KMS-11 (cell line): ENCODE data around the gene NAA25.

Experiments
- H2AFZ ChIP-seq: fragments of 200-600 bp; sonication (generic); 2 replicates; pipeline ENCODE4 v1.6.1; 2016; ENCODE audit warnings: antibody characterized with exemption, mixed run types, low read depth
- H3K27ac ChIP-seq: fragments of 200-600 bp; sonication (generic); 2 replicates; pipeline ENCODE4 v1.6.1; 2016; ENCODE audit warnings: mild to moderate bottlenecking, mixed run types
- H3K27me3 ChIP-seq: fragments of 200-600 bp; sonication (generic); 2 replicates; pipeline ENCODE4 v1.6.1; 2017; ENCODE audit warnings: mild to moderate bottlenecking, low read depth, mixed run types, moderate library complexity; ENCODE audit not compliant: insufficient read depth
- H3K36me3 ChIP-seq: fragments of 200-600 bp; sonication (generic); 2 replicates; pipeline ENCODE4 v1.6.1; 2017; ENCODE audit warnings: mild to moderate bottlenecking, mixed run types; ENCODE audit not compliant: insufficient read depth
- H3K4me1 ChIP-seq: fragments of 200-600 bp; sonication (generic); 2 replicates; pipeline ENCODE4 v1.6.1; 2016; ENCODE audit warnings: mild to moderate bottlenecking, low read depth, mixed run types; ENCODE audit not compliant: poor library complexity, severe bottlenecking
- H3K4me2 ChIP-seq: fragments of 200-600 bp; sonication (generic); 2 replicates; pipeline ENCODE4 v1.7.0; 2016; ENCODE audit warnings: mild to moderate bottlenecking, mixed run types
- H3K4me3 ChIP-seq: fragments of 200-600 bp; sonication (generic); IDR thresholded peaks from 2 replicates; pipeline ENCODE4 v1.6.1; 2017; ENCODE audit warnings: low read depth, low read length, mixed read lengths; ENCODE audit not compliant: insufficient read depth
- H3K79me2 ChIP-seq: fragments of 200-600 bp; sonication (generic); 2 replicates; pipeline ENCODE4 v1.6.1; 2016; ENCODE audit warnings: low read depth, mixed run types; ENCODE audit not compliant: insufficient read depth
- H3K9ac ChIP-seq: fragments of 200-600 bp; sonication (generic); 2 replicates; pipeline ENCODE4 v1.6.1; 2016; ENCODE audit warnings: mild to moderate bottlenecking, mixed run types
- H4K20me1 ChIP-seq: fragments of 200-600 bp; sonication (generic); 2 replicates; pipeline ENCODE4 v1.6.1; 2016; ENCODE audit warnings: mild to moderate bottlenecking, mixed run types; ENCODE audit not compliant: insufficient read depth
- TF ChIP-seq, protein P1 (sequence below): fragments of 200-600 bp; sonication (generic); conservative IDR thresholded peaks from 2 replicates; pipeline ENCODE4 v1.6.1; 2017; ENCODE audit warnings: low read depth, mild to moderate bottlenecking, antibody characterized with exemption, low read length, moderate library complexity, mixed read lengths

Gene NAA25

DNA sequence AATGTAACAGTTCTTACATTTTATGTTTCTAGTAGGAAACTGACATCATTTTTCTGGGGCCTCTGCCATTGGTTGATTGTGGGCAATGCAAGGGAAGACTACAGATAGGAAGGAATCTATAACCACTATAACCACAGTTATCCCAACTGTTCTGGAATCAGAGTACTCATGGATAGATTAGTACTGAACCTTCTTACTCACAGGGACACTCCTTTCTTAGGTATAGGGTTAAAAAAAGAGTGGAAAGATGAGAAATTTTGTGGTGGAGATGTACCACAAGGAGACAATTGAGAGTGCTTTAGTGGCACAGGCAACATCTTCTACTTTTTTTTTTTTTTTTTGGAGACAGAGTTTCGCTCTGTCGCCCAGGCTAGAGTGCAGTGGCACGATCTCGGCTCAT, 116.6 kb downstream of the NAA25 start:
- peaks cover 53% of the 10 kb centered on the region for H3K4me1 ChIP-seq

DNA sequence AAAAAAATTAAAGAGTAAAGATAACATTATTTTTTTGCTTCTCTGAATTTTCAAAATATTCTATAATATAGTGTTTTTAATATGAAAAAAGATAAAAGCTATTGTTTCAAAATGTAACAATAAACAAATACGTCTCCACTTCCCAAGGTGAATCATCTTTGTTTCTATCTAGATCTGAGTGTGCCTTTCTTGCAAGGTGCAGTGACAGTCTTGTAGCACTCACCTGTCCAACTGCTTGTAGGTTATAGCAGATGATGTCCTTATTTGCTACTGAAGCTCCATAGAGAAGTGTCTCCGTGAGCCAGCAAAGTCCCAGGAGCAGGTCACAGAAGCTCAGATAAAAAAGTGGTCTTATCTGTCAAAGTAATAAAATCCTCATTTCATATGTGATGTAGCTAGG, 117.0 kb downstream of the NAA25 start:
- Histone ChIP-seq H3K27ac (no peak overlapping the region), H3K27me3 (no peaks in the 10 kb centered on the region), H3K79me2 (no peaks in the 10 kb centered on the region), H3K4me2 (peak overlapping the region; percentile 30; the same call in 1 of the 2 replicates), H4K20me1 (no peaks in the 10 kb centered on the region), H3K4me1 (peaks cover 49% of the 10 kb centered on the region), H3K4me3 (no peak overlapping the region), H3K36me3 (no peaks in the 10 kb centered on the region), H3K9ac (no peak overlapping the region), H2AFZ (no peak overlapping the region)
- TF ChIP-seq, protein P1, sequence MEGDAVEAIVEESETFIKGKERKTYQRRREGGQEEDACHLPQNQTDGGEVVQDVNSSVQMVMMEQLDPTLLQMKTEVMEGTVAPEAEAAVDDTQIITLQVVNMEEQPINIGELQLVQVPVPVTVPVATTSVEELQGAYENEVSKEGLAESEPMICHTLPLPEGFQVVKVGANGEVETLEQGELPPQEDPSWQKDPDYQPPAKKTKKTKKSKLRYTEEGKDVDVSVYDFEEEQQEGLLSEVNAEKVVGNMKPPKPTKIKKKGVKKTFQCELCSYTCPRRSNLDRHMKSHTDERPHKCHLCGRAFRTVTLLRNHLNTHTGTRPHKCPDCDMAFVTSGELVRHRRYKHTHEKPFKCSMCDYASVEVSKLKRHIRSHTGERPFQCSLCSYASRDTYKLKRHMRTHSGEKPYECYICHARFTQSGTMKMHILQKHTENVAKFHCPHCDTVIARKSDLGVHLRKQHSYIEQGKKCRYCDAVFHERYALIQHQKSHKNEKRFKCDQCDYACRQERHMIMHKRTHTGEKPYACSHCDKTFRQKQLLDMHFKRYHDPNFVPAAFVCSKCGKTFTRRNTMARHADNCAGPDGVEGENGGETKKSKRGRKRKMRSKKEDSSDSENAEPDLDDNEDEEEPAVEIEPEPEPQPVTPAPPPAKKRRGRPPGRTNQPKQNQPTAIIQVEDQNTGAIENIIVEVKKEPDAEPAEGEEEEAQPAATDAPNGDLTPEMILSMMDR, result no peak

More for the DNA sequence above, 116.6 kb downstream of the NAA25 start:
- Histone ChIP-seq H3K36me3 (no peaks in the 10 kb centered on the region), H3K9ac (no peak overlapping the region), H4K20me1 (no peaks in the 10 kb centered on the region), H3K79me2 (no peaks in the 10 kb centered on the region), H3K4me2 (peak overlapping the region; percentile 30; the same call in 1 of the 2 replicates), H3K27me3 (no peaks in the 10 kb centered on the region), H2AFZ (no peak overlapping the region), H3K27ac (no peak overlapping the region), H3K4me3 (no peak overlapping the region)
- TF ChIP-seq, protein P1, result no peak

DNA sequence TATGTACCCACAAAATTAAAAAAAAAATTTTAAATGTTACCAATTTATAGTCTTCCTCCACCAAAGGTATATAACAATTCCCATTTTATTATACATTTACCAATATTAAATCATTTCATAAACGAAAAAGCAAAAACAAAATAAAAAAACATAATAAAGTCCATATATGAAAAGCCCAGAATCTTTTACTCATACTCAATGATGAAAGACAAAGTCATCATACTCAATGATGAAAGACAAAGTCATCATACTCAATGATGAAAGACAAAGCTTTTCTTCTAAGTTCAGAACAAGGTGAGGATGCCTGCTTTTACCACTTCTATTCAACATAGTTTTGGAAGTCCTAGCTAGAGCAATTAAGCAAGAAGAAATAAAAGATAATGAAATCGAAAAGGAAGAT, 123.8 kb downstream of the NAA25 start:
- no peak overlapping the region for H3K4me2 ChIP-seq
- H3K9ac ChIP-seq, result no peak overlapping the region
- H2AFZ ChIP-seq, result no peak overlapping the region
- no peaks in the 10 kb centered on the region for H3K36me3 ChIP-seq
- TF ChIP-seq, protein P1, result no peak
- H3K27me3 ChIP-seq, result no peaks in the 10 kb centered on the region
- H3K27ac ChIP-seq, result no peak overlapping the region
- no peaks in the 10 kb centered on the region for H3K79me2 ChIP-seq
- H3K4me3 ChIP-seq, result no peak overlapping the region
- no peaks in the 10 kb centered on the region for H3K4me1 ChIP-seq
- no peaks in the 10 kb centered on the region for H4K20me1 ChIP-seq

DNA sequence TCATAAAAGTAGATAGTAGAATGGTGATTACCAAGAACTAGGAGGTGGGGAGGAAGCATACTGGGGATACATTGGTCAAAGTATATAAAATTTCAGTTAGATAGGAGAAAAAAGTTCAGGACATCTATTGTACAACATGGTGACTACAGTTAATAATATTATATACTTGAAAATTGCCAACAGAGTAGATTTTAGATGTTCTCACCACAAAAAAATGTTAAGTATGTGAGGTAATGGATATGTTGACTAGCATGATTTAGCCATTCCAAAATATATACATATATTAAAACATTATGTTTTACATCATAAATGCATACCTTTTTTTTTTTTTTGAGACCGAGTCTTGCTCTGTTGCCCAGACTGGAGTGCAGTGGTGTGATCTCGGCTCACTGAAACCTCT, 126.6 kb downstream of the NAA25 start:
- Histone ChIP-seq H3K9ac (no peak overlapping the region), H3K27me3 (no peaks in the 10 kb centered on the region), H4K20me1 (no peaks in the 10 kb centered on the region), H3K27ac (no peak overlapping the region), H3K4me3 (no peak overlapping the region), H3K4me1 (no peaks in the 10 kb centered on the region), H2AFZ (no peak overlapping the region), H3K36me3 (no peaks in the 10 kb centered on the region), H3K4me2 (no peak overlapping the region), H3K79me2 (no peaks in the 10 kb centered on the region)
- TF ChIP-seq, protein P1, result no peak
